22Rv1 (cell line): ENCODE data around the gene SLFN5.

Experiments
- CTCF ChIP-seq: fragments of 450-650 bp; IDR thresholded peaks from 2 replicates; pipeline ENCODE4 v1.5.1; 2017; ENCODE audit warnings: mild to moderate bottlenecking
- ZFX ChIP-seq: fragments of 450-650 bp; IDR thresholded peaks from 2 replicates; pipeline ENCODE4 v1.6.1; 2017; ENCODE audit warnings: antibody characterized with exemption, borderline replicate concordance

- TF ChIP-seq CTCF, result no peak
- no peak for TF ChIP-seq ZFX
Observed at GRCh38 chr17:35224436-35224835, 18.4 kb upstream of the SLFN5 start.
